Lower lobe of right lung (tissue), 2 donors: ENCODE measurements around the gene BYSL. TPM values are rescaled to one million over a fixed set of nuclear protein-coding genes. Genes with fewer than 3 reads are reported as not detected.

Experiments
- ATAC-seq, 2 donors: fragments of 200-7000 bp; cut with Tn5 transposase; one replicate each; pipeline ENCODE4 v1.9.1; 2020 to 2022; ENCODE audit warnings: mild to moderate bottlenecking in 2 of 2, moderate library complexity in 2 of 2
- DNase-seq: peaks from one replicate; pipeline ENCODE4 v3.0.0-alpha.2; 2020
- H3K27ac ChIP-seq: fragments of 200-600 bp; one replicate; pipeline ENCODE4 v1.8.0; 2022
- H3K27me3 ChIP-seq: fragments of 200-600 bp; one replicate; pipeline ENCODE4 v1.8.0; 2022; ENCODE audit warnings: low read depth
- H3K36me3 ChIP-seq: fragments of 200-600 bp; one replicate; pipeline ENCODE4 v1.8.0; 2022; ENCODE audit warnings: mild to moderate bottlenecking
- H3K4me1 ChIP-seq: fragments of 200-600 bp; one replicate; pipeline ENCODE4 v1.8.0; 2022
- H3K4me3 ChIP-seq: fragments of 200-600 bp; one replicate; pipeline ENCODE4 v1.8.0; 2022; ENCODE audit warnings: mild to moderate bottlenecking
- H3K9me3 ChIP-seq: fragments of 200-600 bp; one replicate; pipeline ENCODE4 v1.8.0; 2022
- intact Hi-C: fragments of 100-400 bp; cut with DNase I; formaldehyde crosslinking; loops from one replicate; pipeline ENCODE4 v1.11.0; 2022
- total RNA-seq: library from RNA; stranded (reverse); fragmentation: NEBNext Ultra II Directional; extraction: Animal tissue kit (Norgen Biotek cat#: 25700); gene quantifications from one replicate; pipeline ENCODE4 v1.2.1, GENCODE V29; 2021
- TF ChIP-seq, protein P1 (sequence below): fragments of 200-600 bp; IDR thresholded peaks from one replicate; pipeline ENCODE4 v1.8.0; 2022; ENCODE audit warnings: antibody characterized with exemption, mild to moderate bottlenecking
- donor health status: DM: no; HTN: yes; CAD: no; lungs with severe emphysema.

BYSL gene
- total RNA-seq, 1 donor from 2014 or later, result 8.9 TPM

DNA sequence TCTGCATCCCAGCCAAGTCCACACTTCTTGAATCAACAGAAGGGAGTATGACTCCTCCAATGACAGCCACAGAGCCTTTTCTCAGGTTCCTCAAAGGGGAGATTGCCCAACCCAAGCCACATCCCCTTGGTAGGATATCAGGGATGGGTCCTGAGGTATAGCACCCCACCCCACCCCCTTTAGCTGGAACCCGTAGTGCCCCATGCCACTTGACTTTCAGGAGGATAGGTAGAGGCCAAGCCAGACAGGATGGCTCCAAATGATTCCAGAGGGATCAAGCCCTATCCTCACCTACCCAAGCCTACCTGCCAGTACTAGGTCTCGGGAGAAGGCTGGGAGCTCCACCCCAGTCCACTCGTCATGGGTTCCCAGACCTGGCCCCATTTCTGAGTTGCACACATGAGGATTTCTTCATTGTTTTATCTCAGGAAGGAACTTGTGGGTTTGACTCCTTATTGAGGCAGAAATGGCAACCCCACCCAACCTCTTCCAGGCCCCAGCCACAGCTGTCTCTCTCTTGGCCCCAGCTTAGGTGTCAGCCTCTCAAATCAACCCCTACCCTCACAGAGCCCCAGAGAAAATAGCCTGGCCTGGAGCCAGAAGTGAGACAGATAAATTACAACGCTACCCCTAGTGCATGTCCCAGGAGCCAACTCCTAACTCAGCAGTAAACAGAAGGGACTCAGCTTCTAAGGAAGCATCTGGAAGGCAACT, 16.7 kb downstream of the BYSL start:
- H3K27me3 ChIP-seq, result no peaks in the 10 kb centered on the region
- H3K4me1 ChIP-seq, result peaks cover 76% of the 10 kb centered on the region

DNA sequence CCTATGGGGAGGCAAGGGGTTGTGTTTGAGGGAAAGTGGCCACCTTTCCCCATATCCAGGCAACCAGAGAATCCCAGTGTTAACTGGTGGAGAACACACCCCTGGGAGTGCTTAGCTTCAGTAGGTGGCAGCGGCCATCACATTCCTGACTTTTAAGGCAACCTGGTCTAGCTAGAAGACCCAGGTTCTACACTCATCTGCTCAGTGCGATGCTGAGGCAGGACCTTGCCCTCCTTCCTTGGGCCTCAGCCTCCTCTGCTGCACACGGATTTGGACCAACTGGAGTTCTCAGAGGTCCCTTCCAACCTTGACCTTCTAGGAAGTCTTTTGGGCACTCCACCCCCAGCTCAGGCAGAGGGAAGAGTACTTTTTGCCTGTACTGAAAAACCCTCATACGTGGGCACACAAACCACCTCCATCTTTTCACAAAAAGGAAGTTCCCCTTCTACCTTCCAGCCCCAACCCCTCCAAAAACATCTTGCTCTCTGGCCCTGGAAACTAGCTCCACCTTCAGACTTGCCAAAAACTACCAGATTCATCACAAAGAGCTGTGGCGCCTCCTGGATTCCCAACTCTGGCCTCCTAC, 17.4 kb downstream of the BYSL start:
- intact Hi-C loops, result loop anchor here (10.0 kb wide), 1 partner anchor 106 kb away; no protein-coding TSS in a partner anchor
- peak overlapping the region; percentile 84 for H3K27ac ChIP-seq
- H3K36me3 ChIP-seq, result peaks cover 34% of the 10 kb centered on the region
- TF ChIP-seq, protein P1, sequence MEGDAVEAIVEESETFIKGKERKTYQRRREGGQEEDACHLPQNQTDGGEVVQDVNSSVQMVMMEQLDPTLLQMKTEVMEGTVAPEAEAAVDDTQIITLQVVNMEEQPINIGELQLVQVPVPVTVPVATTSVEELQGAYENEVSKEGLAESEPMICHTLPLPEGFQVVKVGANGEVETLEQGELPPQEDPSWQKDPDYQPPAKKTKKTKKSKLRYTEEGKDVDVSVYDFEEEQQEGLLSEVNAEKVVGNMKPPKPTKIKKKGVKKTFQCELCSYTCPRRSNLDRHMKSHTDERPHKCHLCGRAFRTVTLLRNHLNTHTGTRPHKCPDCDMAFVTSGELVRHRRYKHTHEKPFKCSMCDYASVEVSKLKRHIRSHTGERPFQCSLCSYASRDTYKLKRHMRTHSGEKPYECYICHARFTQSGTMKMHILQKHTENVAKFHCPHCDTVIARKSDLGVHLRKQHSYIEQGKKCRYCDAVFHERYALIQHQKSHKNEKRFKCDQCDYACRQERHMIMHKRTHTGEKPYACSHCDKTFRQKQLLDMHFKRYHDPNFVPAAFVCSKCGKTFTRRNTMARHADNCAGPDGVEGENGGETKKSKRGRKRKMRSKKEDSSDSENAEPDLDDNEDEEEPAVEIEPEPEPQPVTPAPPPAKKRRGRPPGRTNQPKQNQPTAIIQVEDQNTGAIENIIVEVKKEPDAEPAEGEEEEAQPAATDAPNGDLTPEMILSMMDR, result no peak
- peak overlapping the region; percentile 77 for H3K4me3 ChIP-seq
- H3K27me3 ChIP-seq, result no peaks in the 10 kb centered on the region
- no peak for DNase-seq
- no peak for ATAC-seq
- peaks cover 76% of the 10 kb centered on the region for H3K4me1 ChIP-seq
- no peaks in the 10 kb centered on the region for H3K9me3 ChIP-seq

More for the DNA sequence above, 16.7 kb downstream of the BYSL start:
- ATAC-seq (no peak), DNase-seq (no peak)
- Histone ChIP-seq H3K4me3 (peak overlapping the region; percentile 77), H3K27ac (peak overlapping the region; percentile 84), H3K9me3 (no peaks in the 10 kb centered on the region), H3K36me3 (peaks cover 40% of the 10 kb centered on the region)
- TF ChIP-seq, protein P1, result no peak
- intact Hi-C loops, result loop anchor here (10.0 kb wide), 1 partner anchor 107 kb away; no protein-coding TSS in a partner anchor

DNA sequence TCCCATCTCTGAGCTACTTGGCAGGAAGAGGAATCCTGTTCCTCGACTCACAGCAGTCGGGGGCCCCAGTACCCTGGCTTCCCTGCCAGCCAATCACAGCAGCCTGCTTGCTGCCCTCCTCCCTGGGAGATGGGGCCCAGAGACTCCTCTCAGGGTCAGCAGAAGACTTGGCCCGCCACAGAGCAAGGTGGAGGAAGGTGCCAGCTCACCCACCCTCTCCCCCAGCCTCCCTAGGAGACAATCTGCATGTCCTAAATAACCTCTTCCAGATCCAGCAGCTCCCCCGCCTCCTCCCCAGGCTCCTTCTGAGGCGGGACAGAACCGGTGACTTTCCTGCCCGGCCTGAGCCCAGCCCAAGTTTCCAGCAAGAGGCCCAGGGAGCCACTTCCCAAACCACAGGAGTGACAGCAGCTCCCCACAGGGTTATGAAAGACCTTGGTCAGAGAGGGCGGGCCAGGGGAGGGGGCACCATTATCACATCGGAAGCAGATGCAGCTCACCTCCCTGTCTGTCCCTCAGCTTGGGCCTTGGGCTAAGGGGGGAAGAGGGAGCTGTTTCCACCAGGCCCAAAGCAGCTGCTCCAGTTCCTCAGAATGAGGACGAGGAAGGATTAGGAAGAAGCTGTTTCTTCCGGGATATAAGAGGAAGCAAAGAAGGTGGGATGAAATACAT, 18.0 kb downstream of the BYSL start:
- Histone ChIP-seq H3K4me1 (peaks cover 76% of the 10 kb centered on the region), H3K36me3 (peaks cover 28% of the 10 kb centered on the region), H3K27me3 (no peaks in the 10 kb centered on the region), H3K27ac (peak overlapping the region; percentile 84), H3K9me3 (no peaks in the 10 kb centered on the region), H3K4me3 (peak overlapping the region; percentile 77)
- ATAC-seq, result peak; percentile 3 to 17
- TF ChIP-seq, protein P1, result no peak
- intact Hi-C loops, result loop anchor here (10.0 kb wide), 1 partner anchor 105 kb away; no protein-coding TSS in a partner anchor
- peak; percentile 80 for DNase-seq

DNA sequence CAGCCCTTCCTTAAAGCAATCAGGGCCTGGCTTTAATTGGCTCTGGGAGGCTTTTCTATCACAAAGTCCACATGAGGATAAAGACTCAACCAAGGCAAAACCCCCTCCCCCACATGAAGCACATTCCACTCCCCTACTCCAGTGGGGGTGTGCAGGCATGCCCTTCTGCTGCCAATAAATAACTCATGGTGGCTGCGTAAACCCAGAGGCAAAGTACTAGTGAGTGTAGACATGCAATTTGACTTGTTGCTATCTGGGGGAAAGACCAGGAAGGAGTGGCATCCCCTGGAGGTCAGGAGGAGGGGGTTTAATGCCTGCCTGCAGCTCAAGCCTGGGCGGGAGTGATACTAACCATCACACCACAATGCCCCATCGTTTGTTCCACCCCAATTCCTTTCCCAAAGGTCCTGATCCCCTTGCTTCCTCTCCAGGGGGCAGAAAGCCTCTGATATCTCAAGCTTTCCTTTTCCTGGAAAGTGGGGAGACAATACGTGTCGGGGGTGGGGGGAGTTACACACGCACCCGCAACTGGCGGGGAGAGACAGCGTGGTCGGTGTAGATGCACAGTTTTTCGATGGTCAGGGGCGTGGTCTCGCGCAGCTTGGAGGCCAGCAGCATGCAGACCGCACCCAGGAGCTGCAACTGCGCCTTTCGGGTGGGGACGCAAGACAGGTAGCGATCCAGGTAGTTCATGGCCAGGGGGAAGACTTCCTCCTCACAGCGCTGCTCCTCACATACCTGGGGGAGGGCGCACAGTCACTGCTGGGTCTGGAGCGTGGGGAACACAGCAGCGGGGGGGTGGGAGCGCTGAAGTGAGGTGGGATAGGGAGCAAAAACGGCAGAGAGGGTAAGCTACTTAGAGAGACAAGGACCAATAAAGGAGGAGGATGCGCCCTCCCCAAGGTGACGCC, 18.8 kb downstream of the BYSL start:
- intact Hi-C loops, result loop anchor here (10.0 kb wide), 1 partner anchor 105 kb away; no protein-coding TSS in a partner anchor
- Histone ChIP-seq H3K27ac (peak overlapping the region; percentile 84), H3K27me3 (no peaks in the 10 kb centered on the region), H3K9me3 (no peaks in the 10 kb centered on the region), H3K4me1 (peaks cover 71% of the 10 kb centered on the region), H3K36me3 (peaks cover 20% of the 10 kb centered on the region), H3K4me3 (peak overlapping the region; percentile 77)
- DNase-seq, result peak; percentile 59
- TF ChIP-seq, protein P1, result no peak
- ATAC-seq, result no peak
